KG1 (cell line): ENCODE data around the gene IQGAP2.
"Not testable (repeated sequence)": the region's sequence is repeated elsewhere in the genome, so short reads cannot be mapped to it uniquely, and the experiment has no call there.

Experiments
- DNase-seq: peaks from one replicate; lab custom pipeline; 2025; lab: John Stamatoyannopoulos, UW

The IQGAP2 gene

GRCh38 chr5:76500633-76501393 lies 97.7 kb downstream of the IQGAP2 start:
- no peak for DNase-seq

GRCh38 chr5:76503929-76504328 lies 100.8 kb downstream of the IQGAP2 start:
- DNase-seq: no peak

GRCh38 chr5:76504901-76505564 lies 101.9 kb downstream of the IQGAP2 start:
- no peak for DNase-seq

- no peak for DNase-seq
These were observed 110.4 kb downstream of the IQGAP2 start for GRCh38 chr5:76513476-76513875.

- no peak for DNase-seq
These were observed 111.2 kb downstream of the IQGAP2 start for GRCh38 chr5:76514292-76514691.

GRCh38 chr5:76514713-76515112 lies 111.6 kb downstream of the IQGAP2 start:
- DNase-seq: no peak

GRCh38 chr5:76517334-76517733 lies 114.2 kb downstream of the IQGAP2 start:
- no peak for DNase-seq

GRCh38 chr5:76518246-76518645 lies 115.2 kb downstream of the IQGAP2 start:
- not testable (repeated sequence) for DNase-seq

- no peak for DNase-seq
These were observed 118.2 kb downstream of the IQGAP2 start for GRCh38 chr5:76521240-76521758.

GRCh38 chr5:76522103-76522935 lies 119.2 kb downstream of the IQGAP2 start:
- DNase-seq: no peak

GRCh38 chr5:76524101-76524835 lies 121.2 kb downstream of the IQGAP2 start:
- no peak for DNase-seq

GRCh38 chr5:76524868-76525267 lies 121.8 kb downstream of the IQGAP2 start:
- no peak for DNase-seq

GRCh38 chr5:76525956-76526355 lies 122.9 kb downstream of the IQGAP2 start:
- no peak for DNase-seq

- DNase-seq: no peak
These were observed 124.0 kb downstream of the IQGAP2 start for GRCh38 chr5:76526950-76527583.

- no peak for DNase-seq
These were observed 124.6 kb downstream of the IQGAP2 start for GRCh38 chr5:76527685-76528161.

GRCh38 chr5:76528547-76529331 lies 125.7 kb downstream of the IQGAP2 start:
- no peak for DNase-seq

GRCh38 chr5:76529464-76530344 lies 126.6 kb downstream of the IQGAP2 start:
- DNase-seq: no peak

GRCh38 chr5:76532052-76532451 lies 129.0 kb downstream of the IQGAP2 start:
- no peak for DNase-seq

GRCh38 chr5:76532973-76533372 lies 129.9 kb downstream of the IQGAP2 start:
- no peak for DNase-seq
